KMS-11 (cell line): ENCODE measurements around the gene TMEM235.

Experiments used
- H2AFZ ChIP-seq: fragments of 200-600 bp; sonication (generic); 2 replicates; pipeline ENCODE4 v1.6.1; 2016; ENCODE audit warnings: antibody characterized with exemption, mixed run types, low read depth
- H3K27ac ChIP-seq: fragments of 200-600 bp; sonication (generic); 2 replicates; pipeline ENCODE4 v1.6.1; 2016; ENCODE audit warnings: mild to moderate bottlenecking, mixed run types
- H3K27me3 ChIP-seq: fragments of 200-600 bp; sonication (generic); 2 replicates; pipeline ENCODE4 v1.6.1; 2017; ENCODE audit warnings: mild to moderate bottlenecking, low read depth, mixed run types, moderate library complexity; ENCODE audit not compliant: insufficient read depth
- H3K36me3 ChIP-seq: fragments of 200-600 bp; sonication (generic); 2 replicates; pipeline ENCODE4 v1.6.1; 2017; ENCODE audit warnings: mild to moderate bottlenecking, mixed run types; ENCODE audit not compliant: insufficient read depth
- H3K4me1 ChIP-seq: fragments of 200-600 bp; sonication (generic); 2 replicates; pipeline ENCODE4 v1.6.1; 2016; ENCODE audit warnings: mild to moderate bottlenecking, low read depth, mixed run types; ENCODE audit not compliant: poor library complexity, severe bottlenecking
- H3K4me2 ChIP-seq: fragments of 200-600 bp; sonication (generic); 2 replicates; pipeline ENCODE4 v1.7.0; 2016; ENCODE audit warnings: mild to moderate bottlenecking, mixed run types
- H3K4me3 ChIP-seq: fragments of 200-600 bp; sonication (generic); IDR thresholded peaks from 2 replicates; pipeline ENCODE4 v1.6.1; 2017; ENCODE audit warnings: low read depth, low read length, mixed read lengths; ENCODE audit not compliant: insufficient read depth
- H3K79me2 ChIP-seq: fragments of 200-600 bp; sonication (generic); 2 replicates; pipeline ENCODE4 v1.6.1; 2016; ENCODE audit warnings: low read depth, mixed run types; ENCODE audit not compliant: insufficient read depth
- H3K9ac ChIP-seq: fragments of 200-600 bp; sonication (generic); 2 replicates; pipeline ENCODE4 v1.6.1; 2016; ENCODE audit warnings: mild to moderate bottlenecking, mixed run types
- H4K20me1 ChIP-seq: fragments of 200-600 bp; sonication (generic); 2 replicates; pipeline ENCODE4 v1.6.1; 2016; ENCODE audit warnings: mild to moderate bottlenecking, mixed run types; ENCODE audit not compliant: insufficient read depth
- TF ChIP-seq, protein P1 (sequence below): fragments of 200-600 bp; sonication (generic); conservative IDR thresholded peaks from 2 replicates; pipeline ENCODE4 v1.6.1; 2017; ENCODE audit warnings: low read depth, mild to moderate bottlenecking, antibody characterized with exemption, low read length, moderate library complexity, mixed read lengths

Gene TMEM235

DNA sequence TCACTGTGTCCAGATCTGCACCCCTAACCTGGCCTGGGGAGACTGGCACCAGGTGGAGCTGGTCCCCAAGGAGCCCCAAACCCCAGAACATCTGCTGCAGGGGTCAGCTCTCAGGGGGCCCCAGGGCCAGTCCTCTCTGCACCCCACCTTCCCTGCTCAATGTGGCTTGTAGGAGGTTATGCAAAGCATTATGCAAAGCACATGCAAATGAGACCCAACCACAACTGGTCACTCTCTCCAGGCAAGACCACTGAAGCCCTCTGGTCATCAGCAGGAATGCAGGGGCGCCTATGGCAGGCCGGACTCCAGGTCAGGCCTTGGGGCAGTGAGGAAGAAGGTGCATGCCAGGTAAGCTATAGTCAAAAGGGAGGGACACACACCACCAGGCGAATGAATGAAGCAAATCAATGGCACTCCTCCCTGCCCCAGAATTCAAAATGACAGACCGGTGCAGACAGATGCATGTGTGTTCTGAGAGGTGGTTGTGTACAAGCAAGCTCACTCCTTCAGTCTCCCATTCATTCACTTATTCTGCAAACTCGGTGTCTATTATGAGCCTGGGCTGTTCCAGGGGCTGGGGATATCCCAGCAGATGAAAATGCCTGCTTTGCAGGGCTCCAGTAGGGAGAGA, 48.0 kb downstream of the TMEM235 start:
- H3K4me1 ChIP-seq = peaks cover 70% of the 10 kb centered on the region
- H3K4me3 ChIP-seq = no peak overlapping the region
- no peaks in the 10 kb centered on the region for H4K20me1 ChIP-seq
- H3K79me2 ChIP-seq = no peaks in the 10 kb centered on the region
- no peaks in the 10 kb centered on the region for H3K27me3 ChIP-seq
- TF ChIP-seq, protein P1, sequence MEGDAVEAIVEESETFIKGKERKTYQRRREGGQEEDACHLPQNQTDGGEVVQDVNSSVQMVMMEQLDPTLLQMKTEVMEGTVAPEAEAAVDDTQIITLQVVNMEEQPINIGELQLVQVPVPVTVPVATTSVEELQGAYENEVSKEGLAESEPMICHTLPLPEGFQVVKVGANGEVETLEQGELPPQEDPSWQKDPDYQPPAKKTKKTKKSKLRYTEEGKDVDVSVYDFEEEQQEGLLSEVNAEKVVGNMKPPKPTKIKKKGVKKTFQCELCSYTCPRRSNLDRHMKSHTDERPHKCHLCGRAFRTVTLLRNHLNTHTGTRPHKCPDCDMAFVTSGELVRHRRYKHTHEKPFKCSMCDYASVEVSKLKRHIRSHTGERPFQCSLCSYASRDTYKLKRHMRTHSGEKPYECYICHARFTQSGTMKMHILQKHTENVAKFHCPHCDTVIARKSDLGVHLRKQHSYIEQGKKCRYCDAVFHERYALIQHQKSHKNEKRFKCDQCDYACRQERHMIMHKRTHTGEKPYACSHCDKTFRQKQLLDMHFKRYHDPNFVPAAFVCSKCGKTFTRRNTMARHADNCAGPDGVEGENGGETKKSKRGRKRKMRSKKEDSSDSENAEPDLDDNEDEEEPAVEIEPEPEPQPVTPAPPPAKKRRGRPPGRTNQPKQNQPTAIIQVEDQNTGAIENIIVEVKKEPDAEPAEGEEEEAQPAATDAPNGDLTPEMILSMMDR = no peak
- no peaks in the 10 kb centered on the region for H3K36me3 ChIP-seq
- peak overlapping the region; percentile 86 for H3K4me2 ChIP-seq
- no peak overlapping the region; the same call in 1 of the 2 replicates for H3K9ac ChIP-seq
- H2AFZ ChIP-seq = no peak overlapping the region
- peak overlapping the region; percentile 71; the same call in 1 of the 2 replicates for H3K27ac ChIP-seq

DNA sequence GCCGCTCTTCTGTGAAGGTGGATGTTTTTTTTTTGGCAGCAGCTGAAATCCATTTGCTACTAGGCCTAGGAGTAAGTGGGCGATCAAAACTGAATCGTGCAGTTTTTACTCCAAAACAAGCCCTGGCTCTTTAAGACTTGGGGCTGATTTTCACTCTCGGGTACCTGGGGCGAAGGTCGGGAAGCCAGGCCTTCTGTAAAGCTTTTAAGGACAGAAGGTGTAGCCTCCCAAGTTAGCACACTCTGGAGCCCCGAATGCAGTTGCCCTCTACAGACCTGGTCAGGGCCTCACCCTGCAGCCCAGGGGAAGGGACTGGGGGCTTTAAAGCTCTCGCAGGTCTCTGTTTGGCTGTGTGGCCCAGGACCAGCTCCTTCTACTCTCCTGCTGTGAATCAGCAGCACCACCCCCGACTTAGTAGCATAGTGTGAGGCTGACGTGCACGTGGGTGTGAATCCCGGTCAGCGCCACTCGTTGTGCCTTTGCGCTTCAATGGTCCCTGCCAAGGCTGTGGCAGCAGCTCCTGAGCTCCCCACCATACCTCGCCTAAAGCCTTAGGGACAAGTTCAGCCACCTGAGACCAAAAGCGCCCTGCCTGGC, 49.9 kb downstream of the TMEM235 start:
- H3K79me2 ChIP-seq = no peaks in the 10 kb centered on the region
- H3K27ac ChIP-seq = no peak overlapping the region
- H4K20me1 ChIP-seq = no peaks in the 10 kb centered on the region
- H2AFZ ChIP-seq = no peak overlapping the region
- H3K4me1 ChIP-seq = peaks cover 52% of the 10 kb centered on the region
- H3K4me3 ChIP-seq = no peak overlapping the region
- H3K9ac ChIP-seq = no peak overlapping the region
- H3K36me3 ChIP-seq = no peaks in the 10 kb centered on the region
- TF ChIP-seq, protein P1 = no peak
- H3K4me2 ChIP-seq = no peak overlapping the region
- no peaks in the 10 kb centered on the region for H3K27me3 ChIP-seq

DNA sequence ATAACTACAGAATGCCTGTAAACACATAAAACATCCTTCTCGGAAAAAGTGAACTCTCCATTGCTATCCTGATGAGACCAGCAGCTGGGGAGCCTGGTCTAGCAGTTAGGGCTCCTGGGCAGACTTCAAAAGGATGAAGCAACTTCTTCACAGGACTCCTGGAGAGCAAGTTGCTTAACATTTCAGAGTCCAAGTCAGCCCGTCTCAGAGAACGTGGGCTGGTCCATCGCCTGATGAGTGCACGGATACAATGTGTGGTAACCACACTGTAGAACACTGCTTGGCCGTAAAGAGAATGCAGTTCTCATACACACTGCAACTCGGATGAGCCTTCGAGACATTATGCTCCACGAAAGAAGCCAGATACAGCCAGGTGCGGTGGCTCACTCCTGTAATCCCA, 52.7 kb downstream of the TMEM235 start:
- no peaks in the 10 kb centered on the region for H3K79me2 ChIP-seq
- no peak overlapping the region for H2AFZ ChIP-seq
- H3K36me3 ChIP-seq = no peaks in the 10 kb centered on the region
- no peak overlapping the region for H3K4me2 ChIP-seq
- H3K27ac ChIP-seq = no peak overlapping the region
- H4K20me1 ChIP-seq = no peaks in the 10 kb centered on the region
- TF ChIP-seq, protein P1 = no peak
- H3K4me1 ChIP-seq = peaks cover 25% of the 10 kb centered on the region
- H3K27me3 ChIP-seq = no peaks in the 10 kb centered on the region
- no peak overlapping the region for H3K4me3 ChIP-seq
- H3K9ac ChIP-seq = no peak overlapping the region

DNA sequence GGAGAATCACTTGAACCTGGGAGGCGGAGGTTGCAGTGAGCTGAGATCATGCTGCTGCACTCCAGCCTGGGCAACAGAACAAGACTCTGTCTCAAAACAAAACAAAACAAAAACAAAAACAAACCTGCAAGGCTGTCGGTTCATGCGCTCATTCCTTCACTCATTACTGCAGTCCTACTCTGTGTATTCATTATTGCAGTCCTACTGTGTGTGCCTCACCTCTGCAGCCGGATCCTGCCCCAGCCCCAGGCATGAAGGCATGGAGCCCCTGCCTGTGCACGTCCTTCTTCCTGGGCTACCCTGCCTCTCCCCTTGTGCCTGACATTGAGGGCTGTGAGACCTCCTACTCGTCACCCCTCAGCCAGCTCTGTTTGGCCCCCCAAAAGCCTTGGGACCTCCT, 57.6 kb downstream of the TMEM235 start:
- H3K79me2 ChIP-seq = no peaks in the 10 kb centered on the region
- no peak overlapping the region for H2AFZ ChIP-seq
- no peak overlapping the region for H3K4me3 ChIP-seq
- H3K27ac ChIP-seq = no peak overlapping the region
- H3K27me3 ChIP-seq = no peaks in the 10 kb centered on the region
- no peaks in the 10 kb centered on the region for H3K36me3 ChIP-seq
- no peaks in the 10 kb centered on the region for H4K20me1 ChIP-seq
- peaks cover 15% of the 10 kb centered on the region for H3K4me1 ChIP-seq
- TF ChIP-seq, protein P1 = no peak
- H3K4me2 ChIP-seq = no peak overlapping the region
- no peak overlapping the region for H3K9ac ChIP-seq
